ENCODE results near the gene NLRP1. TPM values are rescaled to one million over a fixed set of nuclear protein-coding genes. Genes with fewer than 3 reads are reported as not detected.

Gene NLRP1
- total RNA-seq, 2 donors from 2014 or later, result 62.7 to 73.2 TPM

- H3K4me1 ChIP-seq (ENCODE audit: control insufficient read depth in 1 of 2, low read depth in 2 of 2), result peaks cover 4 to 13% of the 10 kb centered on the region in 2 donors
- H3K4me3 ChIP-seq, result no peak overlapping the region
- no peak for TF ChIP-seq CTCF (IDR thresholded peaks at IDR 0.05)
- ATAC-seq (ENCODE audit: insufficient number of reproducible peaks, low FRiP score, low read depth) (peak; percentile 27), DNase-seq (ENCODE audit: low spot score) (no peak)
- H3K36me3 ChIP-seq, result peaks cover 6% of the 10 kb centered on the region
- H3K9me3 ChIP-seq, result no peaks in the 10 kb centered on the region
- H3K27ac ChIP-seq, result no peak overlapping the region
- H3K27me3 ChIP-seq (replicated peaks; ENCODE audit: insufficient read depth), result no peaks in the 10 kb centered on the region
These were observed 81.8 kb downstream of the NLRP1 start for GRCh38 chr17:5502552-5502951.

- ATAC-seq (ENCODE audit: insufficient number of reproducible peaks, low FRiP score, low read depth) (no peak), DNase-seq (ENCODE audit: low spot score) (no peak)
- no peak for TF ChIP-seq CTCF (IDR thresholded peaks at IDR 0.05)
- no peaks in the 10 kb centered on the region for H3K9me3 ChIP-seq
- no peak overlapping the region for H3K4me3 ChIP-seq
- H3K36me3 ChIP-seq, result peaks cover 6% of the 10 kb centered on the region
- H3K27me3 ChIP-seq (replicated peaks; ENCODE audit: insufficient read depth), result no peaks in the 10 kb centered on the region
- H3K4me1 ChIP-seq (ENCODE audit: control insufficient read depth in 1 of 2, low read depth in 2 of 2), result peaks cover 4 to 13% of the 10 kb centered on the region in 2 donors
- no peak overlapping the region for H3K27ac ChIP-seq
These were observed 82.6 kb downstream of the NLRP1 start for GRCh38 chr17:5501685-5502084.

- TF ChIP-seq CTCF (IDR thresholded peaks at IDR 0.05), result no peak
- Histone ChIP-seq H3K27me3 (replicated peaks; ENCODE audit: insufficient read depth) (no peaks in the 10 kb centered on the region), H3K9me3 (no peaks in the 10 kb centered on the region), H3K27ac (no peak overlapping the region), H3K36me3 (peaks cover 6% of the 10 kb centered on the region), H3K4me1 (ENCODE audit: control insufficient read depth in 1 of 2, low read depth in 2 of 2) (peaks cover 4 to 13% of the 10 kb centered on the region in 2 donors), H3K4me3 (peak overlapping the region; percentile 79)
- ATAC-seq (ENCODE audit: insufficient number of reproducible peaks, low FRiP score, low read depth), result no peak
- DNase-seq (ENCODE audit: low spot score), result peak; percentile 41
These were observed 83.5 kb downstream of the NLRP1 start for GRCh38 chr17:5500589-5501391.

GRCh38 chr17:5500247-5500588 is 84.1 kb downstream of the NLRP1 start:
- Histone ChIP-seq H3K4me1 (ENCODE audit: control insufficient read depth in 1 of 2, low read depth in 2 of 2) (peaks cover 4 to 13% of the 10 kb centered on the region in 2 donors), H3K9me3 (no peaks in the 10 kb centered on the region), H3K27me3 (replicated peaks; ENCODE audit: insufficient read depth) (no peaks in the 10 kb centered on the region), H3K27ac (no peak overlapping the region), H3K36me3 (peaks cover 2% of the 10 kb centered on the region), H3K4me3 (peak overlapping the region; percentile 79)
- no peak for ATAC-seq (ENCODE audit: insufficient number of reproducible peaks, low FRiP score, low read depth)
- TF ChIP-seq CTCF (IDR thresholded peaks at IDR 0.05), result no peak
- no peak for DNase-seq (ENCODE audit: low spot score)

GRCh38 chr17:5499476-5500231 is 84.7 kb downstream of the NLRP1 start:
- no peak for TF ChIP-seq CTCF (IDR thresholded peaks at IDR 0.05)
- Histone ChIP-seq H3K27me3 (replicated peaks; ENCODE audit: insufficient read depth) (no peaks in the 10 kb centered on the region), H3K9me3 (no peaks in the 10 kb centered on the region), H3K4me3 (peak overlapping the region; percentile 79), H3K36me3 (no peaks in the 10 kb centered on the region), H3K27ac (no peak overlapping the region), H3K4me1 (ENCODE audit: control insufficient read depth in 1 of 2, low read depth in 2 of 2) (peaks cover 4 to 13% of the 10 kb centered on the region in 2 donors)
- DNase-seq (ENCODE audit: low spot score) (no peak), ATAC-seq (ENCODE audit: insufficient number of reproducible peaks, low FRiP score, low read depth) (no peak)

Measured in thoracic aorta (tissue), 2 donors.